ENCODE data around the gene ZGPAT.

DNA sequence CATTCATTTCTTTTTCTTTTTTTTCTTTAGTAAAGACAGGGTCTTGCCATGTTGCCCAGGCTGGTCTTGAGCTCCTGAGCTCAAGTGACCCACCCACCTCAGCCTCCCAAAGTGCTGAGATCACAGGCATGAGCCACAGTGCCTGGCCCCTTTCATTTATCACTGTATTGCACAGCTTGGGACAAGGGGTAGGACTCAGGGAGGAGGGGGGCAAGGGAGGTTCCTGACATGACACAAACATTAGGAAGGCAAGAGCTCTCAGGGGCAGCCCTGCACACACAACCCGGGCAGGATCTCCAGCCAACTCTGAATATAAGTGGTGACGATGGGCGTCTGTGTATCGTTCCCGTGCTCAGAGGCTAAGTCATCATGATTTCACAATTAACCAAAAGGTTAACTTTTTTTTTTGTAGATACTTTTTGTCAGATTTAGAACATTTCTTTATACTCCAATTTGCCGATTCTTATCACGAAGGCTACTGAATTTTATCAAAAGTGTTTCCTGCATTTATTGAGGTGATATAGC, 51.6 kb downstream of the ZGPAT start:
- TF ChIP-seq, protein P1, sequence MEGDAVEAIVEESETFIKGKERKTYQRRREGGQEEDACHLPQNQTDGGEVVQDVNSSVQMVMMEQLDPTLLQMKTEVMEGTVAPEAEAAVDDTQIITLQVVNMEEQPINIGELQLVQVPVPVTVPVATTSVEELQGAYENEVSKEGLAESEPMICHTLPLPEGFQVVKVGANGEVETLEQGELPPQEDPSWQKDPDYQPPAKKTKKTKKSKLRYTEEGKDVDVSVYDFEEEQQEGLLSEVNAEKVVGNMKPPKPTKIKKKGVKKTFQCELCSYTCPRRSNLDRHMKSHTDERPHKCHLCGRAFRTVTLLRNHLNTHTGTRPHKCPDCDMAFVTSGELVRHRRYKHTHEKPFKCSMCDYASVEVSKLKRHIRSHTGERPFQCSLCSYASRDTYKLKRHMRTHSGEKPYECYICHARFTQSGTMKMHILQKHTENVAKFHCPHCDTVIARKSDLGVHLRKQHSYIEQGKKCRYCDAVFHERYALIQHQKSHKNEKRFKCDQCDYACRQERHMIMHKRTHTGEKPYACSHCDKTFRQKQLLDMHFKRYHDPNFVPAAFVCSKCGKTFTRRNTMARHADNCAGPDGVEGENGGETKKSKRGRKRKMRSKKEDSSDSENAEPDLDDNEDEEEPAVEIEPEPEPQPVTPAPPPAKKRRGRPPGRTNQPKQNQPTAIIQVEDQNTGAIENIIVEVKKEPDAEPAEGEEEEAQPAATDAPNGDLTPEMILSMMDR (IDR thresholded peaks at IDR 0.05): no peak
- TF ChIP-seq POLR2A (IDR thresholded peaks at IDR 0.05) (no peak), EP300 (IDR thresholded peaks at IDR 0.05) (no peak), POLR2AphosphoS5 (IDR thresholded peaks at IDR 0.05) (no peak)
